Esophagus muscularis mucosa (tissue), 4 donors: ENCODE measurements around the gene RGL3. TPM values are rescaled to one million over a fixed set of nuclear protein-coding genes. Genes with fewer than 3 reads are reported as not detected.
"Not testable (repeated sequence)": the region's sequence is repeated elsewhere in the genome, so short reads cannot be mapped to it uniquely, and the experiment has no call there.

Source experiments
- DNase-seq: peaks from one replicate; pipeline ENCODE4 v3.0.0-alpha.2; 2017; ENCODE audit errors: extremely low spot score
- H3K27ac ChIP-seq, 4 donors: fragments of 200-600 bp; sonication (generic); replicated peaks in 1 of 4; 1 replicate in 3 of 4; 2 replicates in 1 of 4; pipeline ENCODE4 v1.5.1; 2016 to 2019; ENCODE audit warnings: mild to moderate bottlenecking in 1 of 4
- H3K27me3 ChIP-seq, 4 donors: fragments of 200-600 bp; sonication (generic); one replicate each; pipeline versions ENCODE4 v1.5.1 to v1.6.0; 2016 to 2019
- H3K36me3 ChIP-seq, 4 donors: fragments of 200-600 bp; sonication (generic); one replicate each; pipeline ENCODE4 v1.5.1; 2016 to 2019
- H3K4me1 ChIP-seq, 4 donors: fragments of 200-600 bp; sonication (generic); one replicate each; pipeline ENCODE4 v1.5.1; 2016 to 2019
- H3K4me3 ChIP-seq, 4 donors: fragments of 200-600 bp; sonication (generic); 1 replicate in 2 of 4; 2 replicates in 2 of 4; pipeline ENCODE4 v1.5.1; 2016 to 2019; ENCODE audit warnings: mild to moderate bottlenecking in 4 of 4, moderate library complexity in 1 of 4
- H3K9me3 ChIP-seq, 4 donors: fragments of 200-600 bp; sonication (generic); 1 replicate in 3 of 4; 2 replicates in 1 of 4; pipeline ENCODE4 v1.5.1; 2016 to 2019
- EP300 ChIP-seq: sonication (generic); formaldehyde crosslinking; IDR thresholded peaks from one replicate; pipeline ENCODE4 v1.6.1; 2017; ENCODE audit warnings: antibody characterized with exemption
- POLR2A ChIP-seq: fragments of 450-650 bp; IDR thresholded peaks from one replicate; pipeline ENCODE4 v1.6.1; 2017; ENCODE audit warnings: antibody characterized with exemption, moderate library complexity, mild to moderate bottlenecking, low read depth
- POLR2AphosphoS5 ChIP-seq, 2 donors: sonication (generic); formaldehyde crosslinking; IDR thresholded peaks; one replicate each; pipeline ENCODE4 v1.6.1; 2017; ENCODE audit warnings: antibody characterized with exemption in 2 of 2
- WGBS: methylation state at CpG from one replicate; pipeline ENCODE4 v1.1.5; 2018; 5-methylcytosine and 5-hydroxymethylcytosine counted together
- intact Hi-C: fragments of 100-400 bp; cut with DNase I; formaldehyde crosslinking; loops from one replicate; pipeline ENCODE4 v1.15.1; 2023
- total RNA-seq, 4 donors: library from RNA; depleted of rRNA; stranded (reverse); fragments of >200 nt; gene quantifications; one replicate each; pipeline versions ENCODE4 v1.1.0 to v1.2.1, GENCODE V29; 2016
- TF ChIP-seq, protein P1 (sequence below), 3 experiments: fragments of 200-600 bp in 2 of 3; fragments of 450-650 bp in 1 of 3; sonication (generic) in 2 of 3; IDR thresholded peaks; one replicate each; pipeline ENCODE4 v1.5.1; 2017 to 2019; ENCODE audit warnings: antibody characterized with exemption in 3 of 3, mild to moderate bottlenecking in 2 of 3, moderate library complexity in 1 of 3

Gene RGL3
- total RNA-seq, 4 donors from 2014 or later: 1.2 to 7.9 (median 2.0) TPM

DNA sequence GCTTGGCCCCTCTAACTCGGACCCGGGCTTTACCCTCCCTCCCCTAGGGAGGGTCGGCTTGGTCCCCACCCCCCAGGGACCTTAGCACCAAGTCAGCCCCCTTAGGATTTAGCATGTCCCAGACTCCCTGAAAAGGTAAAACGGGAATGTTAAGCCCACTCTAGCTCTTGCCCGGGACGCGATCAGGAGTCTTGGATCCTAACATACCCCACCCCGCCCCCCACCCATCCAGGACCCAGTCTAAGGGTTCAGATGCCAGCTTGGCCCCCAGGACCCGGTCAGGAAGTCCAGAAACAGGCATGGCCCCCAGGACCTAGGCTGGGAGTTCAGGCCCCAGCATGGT, 35.4 kb downstream of the RGL3 start:
- intact Hi-C loops: loop anchor here (5.0 kb wide), 2 partner anchors 54 to 86 kb away; partner anchors contain the start of genes ODAD3, PRKCSH and TSPAN16

DNA sequence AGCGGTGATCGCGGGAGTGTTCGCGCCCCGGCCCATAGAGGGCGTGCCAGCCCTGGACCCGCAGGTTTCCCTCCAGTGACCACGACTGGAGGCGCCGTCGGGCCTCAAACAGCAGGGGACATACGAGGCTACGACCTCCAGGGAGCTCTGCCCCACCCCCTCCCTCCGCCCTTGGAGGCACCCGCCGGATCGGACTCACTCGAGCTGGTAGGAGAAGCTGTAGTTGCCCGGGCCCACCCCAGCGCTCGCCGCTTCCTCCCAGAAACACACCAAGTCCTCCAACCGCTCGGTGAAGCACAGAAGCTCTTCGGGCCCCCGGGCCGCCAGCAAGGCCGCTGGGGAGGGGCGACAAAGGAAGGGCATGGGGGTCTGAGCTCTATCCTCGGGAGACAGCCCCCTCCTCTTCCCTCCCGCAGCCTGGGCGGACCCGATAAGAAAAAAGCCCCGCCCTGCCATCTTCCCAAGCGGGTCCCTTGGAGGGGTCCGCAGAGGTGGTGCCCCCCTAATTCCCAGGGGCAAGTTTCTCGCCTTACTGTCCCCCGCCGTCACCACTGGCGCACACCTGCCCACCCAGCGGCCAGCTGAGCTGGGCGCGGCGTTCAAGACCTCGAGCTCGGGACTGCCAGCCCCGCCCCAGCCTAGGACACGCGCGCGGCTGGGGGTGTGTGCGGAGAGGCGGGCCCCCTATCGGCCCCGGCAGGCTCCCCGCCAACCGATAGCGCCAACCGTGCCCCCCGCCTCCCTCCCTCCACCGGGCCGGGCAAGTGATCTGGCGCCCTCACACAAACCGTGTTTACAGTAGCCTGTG, 36.0 kb downstream of the RGL3 start:
- DNase-seq: no peak
- Histone ChIP-seq H3K27ac (no peak overlapping the region), H3K4me3 (peak overlapping the region; percentile 33 to 51 (median 36)), H3K27me3 (peaks cover 0 to 30% (median 23%) of the 10 kb centered on the region in 4 donors), H3K36me3 (peaks cover 0 to 7% (median 2%) of the 10 kb centered on the region in 4 donors), H3K4me1 (peaks cover 31 to 49% (median 46%) of the 10 kb centered on the region in 4 donors), H3K9me3 (no peaks in the 10 kb centered on the region)
- WGBS: 0% methylated on average over 2 of the region's 65 CpGs
- TF ChIP-seq EP300 (no peak), POLR2AphosphoS5 (IDR thresholded peaks at IDR 0.05) (no peak)
- TF ChIP-seq, protein P1, sequence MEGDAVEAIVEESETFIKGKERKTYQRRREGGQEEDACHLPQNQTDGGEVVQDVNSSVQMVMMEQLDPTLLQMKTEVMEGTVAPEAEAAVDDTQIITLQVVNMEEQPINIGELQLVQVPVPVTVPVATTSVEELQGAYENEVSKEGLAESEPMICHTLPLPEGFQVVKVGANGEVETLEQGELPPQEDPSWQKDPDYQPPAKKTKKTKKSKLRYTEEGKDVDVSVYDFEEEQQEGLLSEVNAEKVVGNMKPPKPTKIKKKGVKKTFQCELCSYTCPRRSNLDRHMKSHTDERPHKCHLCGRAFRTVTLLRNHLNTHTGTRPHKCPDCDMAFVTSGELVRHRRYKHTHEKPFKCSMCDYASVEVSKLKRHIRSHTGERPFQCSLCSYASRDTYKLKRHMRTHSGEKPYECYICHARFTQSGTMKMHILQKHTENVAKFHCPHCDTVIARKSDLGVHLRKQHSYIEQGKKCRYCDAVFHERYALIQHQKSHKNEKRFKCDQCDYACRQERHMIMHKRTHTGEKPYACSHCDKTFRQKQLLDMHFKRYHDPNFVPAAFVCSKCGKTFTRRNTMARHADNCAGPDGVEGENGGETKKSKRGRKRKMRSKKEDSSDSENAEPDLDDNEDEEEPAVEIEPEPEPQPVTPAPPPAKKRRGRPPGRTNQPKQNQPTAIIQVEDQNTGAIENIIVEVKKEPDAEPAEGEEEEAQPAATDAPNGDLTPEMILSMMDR (IDR thresholded peaks at IDR 0.05): peak; percentile 43 to 66 (median 54)
- intact Hi-C loops: loop anchor here (5.0 kb wide), 2 partner anchors 54 to 86 kb away; partner anchors contain the start of genes ODAD3, PRKCSH and TSPAN16

More for the DNA sequence above, 35.4 kb downstream of the RGL3 start:
- H3K4me3 ChIP-seq: peak overlapping the region; percentile 33 to 51 (median 36)
- no peak for DNase-seq
- H3K4me1 ChIP-seq: peaks cover 31 to 45% (median 41%) of the 10 kb centered on the region in 4 donors
- TF ChIP-seq, protein P1 (IDR thresholded peaks at IDR 0.05): no peak
- TF ChIP-seq POLR2AphosphoS5 (IDR thresholded peaks at IDR 0.05) (no peak), EP300 (no peak), POLR2A (no peak)
- no peak overlapping the region for H3K27ac ChIP-seq
- no peaks in the 10 kb centered on the region for H3K9me3 ChIP-seq
- 0% methylated on average over 5 of the region's 9 CpGs for WGBS
- H3K36me3 ChIP-seq: peaks cover 0 to 2% (median 0%) of the 10 kb centered on the region in 4 donors
- peaks cover 0 to 30% (median 23%) of the 10 kb centered on the region in 4 donors for H3K27me3 ChIP-seq

DNA sequence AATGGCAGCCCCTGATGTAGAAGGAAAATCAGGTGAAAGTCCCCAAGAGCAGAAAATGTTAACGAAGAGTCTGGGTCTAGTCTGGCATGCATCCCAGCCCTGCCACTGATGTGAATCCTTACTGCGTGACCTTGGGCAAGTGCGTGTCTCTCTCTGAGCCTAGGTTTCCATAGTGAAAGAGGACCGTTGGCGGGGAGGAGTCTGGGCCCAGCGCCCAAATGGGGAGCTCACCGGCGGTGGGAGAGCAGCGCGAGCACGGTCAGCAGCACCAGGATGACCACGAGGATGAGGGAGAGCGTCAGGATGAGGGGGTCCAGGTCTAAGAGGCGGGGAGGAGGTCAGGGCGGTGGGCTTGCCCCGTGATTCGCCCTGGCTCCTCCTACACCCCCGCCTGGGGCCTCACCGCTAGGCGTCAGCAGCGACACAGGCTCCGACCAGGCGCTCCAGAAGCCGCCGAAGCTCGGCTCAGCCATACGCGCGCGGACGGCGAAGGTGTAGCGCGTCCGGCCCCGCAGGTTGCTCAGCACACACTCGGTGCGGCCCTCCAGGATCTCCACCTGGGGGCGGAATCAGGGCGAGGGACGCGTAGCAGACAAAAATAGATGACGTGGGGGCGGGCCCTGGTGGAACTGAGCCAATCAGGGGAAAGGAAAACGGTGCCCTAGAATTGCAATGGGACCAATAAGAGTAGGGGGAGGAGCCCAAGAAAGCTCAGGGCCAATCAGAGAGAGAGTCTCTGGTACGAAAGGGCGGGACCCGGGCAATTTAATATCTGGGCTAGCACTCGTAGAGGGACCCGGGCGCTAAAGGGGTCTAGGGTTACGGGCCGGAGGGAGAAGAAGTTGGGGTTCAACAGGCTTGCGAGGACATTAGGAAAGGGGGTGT, 38.2 kb downstream of the RGL3 start:
- TF ChIP-seq, protein P1 (IDR thresholded peaks at IDR 0.05): peak; percentile 60 to 79 (median 78)
- peak; percentile 39 for TF ChIP-seq POLR2A
- TF ChIP-seq EP300: no peak
- TF ChIP-seq POLR2AphosphoS5 (IDR thresholded peaks at IDR 0.05): peak; percentile 90 to 96
- 1% methylated on average over 48 of the region's 54 CpGs for WGBS
- Histone ChIP-seq H3K36me3 (peaks cover 0 to 12% (median 4%) of the 10 kb centered on the region in 4 donors), H3K27ac (peak overlapping the region; percentile 79 to 86 (median 82)), H3K27me3 (peaks cover 0 to 30% (median 23%) of the 10 kb centered on the region in 4 donors), H3K9me3 (no peaks in the 10 kb centered on the region), H3K4me1 (peaks cover 46 to 71% (median 68%) of the 10 kb centered on the region in 4 donors), H3K4me3 (peak overlapping the region; percentile 60 to 78 (median 64))
- intact Hi-C loops: loop anchor here (5.0 kb wide), 2 partner anchors 56 to 84 kb away; partner anchors contain the start of genes ODAD3, PRKCSH and TSPAN16
- DNase-seq: peak; percentile 99

DNA sequence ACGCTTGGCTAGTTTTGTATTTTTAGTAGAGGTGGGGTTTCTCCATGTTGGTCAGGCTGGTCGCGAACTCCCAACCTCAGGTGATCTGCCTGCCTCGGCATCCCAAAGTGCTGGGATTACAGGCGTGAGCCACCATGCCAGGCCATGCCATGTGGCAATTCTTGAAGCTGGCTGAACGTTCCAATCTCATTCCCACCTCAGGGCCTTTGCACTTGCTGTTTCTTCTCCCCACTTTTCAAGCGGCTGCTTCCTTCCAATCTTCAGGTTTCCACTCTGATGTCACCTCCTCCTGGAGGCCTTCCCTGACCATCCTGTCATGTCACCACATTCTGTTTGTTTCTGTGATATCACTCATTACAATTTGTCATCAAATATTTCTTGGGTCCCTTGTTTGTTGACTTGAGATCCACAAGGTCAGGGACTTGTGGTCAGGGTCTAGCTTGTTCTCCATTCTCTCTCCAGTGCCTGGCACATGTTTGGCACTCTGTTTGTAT, 39.2 kb downstream of the RGL3 start:
- TF ChIP-seq POLR2AphosphoS5 (IDR thresholded peaks at IDR 0.05) (no peak), EP300 (no peak), POLR2A (no peak)
- TF ChIP-seq, protein P1 (IDR thresholded peaks at IDR 0.05): no peak
- H3K36me3 ChIP-seq: peaks cover 0 to 12% (median 4%) of the 10 kb centered on the region in 4 donors
- no peak for DNase-seq
- peaks cover 0 to 30% (median 23%) of the 10 kb centered on the region in 4 donors for H3K27me3 ChIP-seq
- 89% methylated on average over 7 of the region's 7 CpGs for WGBS
- peak overlapping the region in 1 of 4 donors; percentile 67 for H3K4me3 ChIP-seq
- H3K4me1 ChIP-seq: peaks cover 54 to 78% (median 76%) of the 10 kb centered on the region in 4 donors
- no peaks in the 10 kb centered on the region for H3K9me3 ChIP-seq
- H3K27ac ChIP-seq: peak overlapping the region in 1 of 4 donors; percentile 82
- intact Hi-C loops: loop anchor here (5.0 kb wide), 2 partner anchors 57 to 83 kb away; partner anchors contain the start of genes ODAD3, PRKCSH and TSPAN16

DNA sequence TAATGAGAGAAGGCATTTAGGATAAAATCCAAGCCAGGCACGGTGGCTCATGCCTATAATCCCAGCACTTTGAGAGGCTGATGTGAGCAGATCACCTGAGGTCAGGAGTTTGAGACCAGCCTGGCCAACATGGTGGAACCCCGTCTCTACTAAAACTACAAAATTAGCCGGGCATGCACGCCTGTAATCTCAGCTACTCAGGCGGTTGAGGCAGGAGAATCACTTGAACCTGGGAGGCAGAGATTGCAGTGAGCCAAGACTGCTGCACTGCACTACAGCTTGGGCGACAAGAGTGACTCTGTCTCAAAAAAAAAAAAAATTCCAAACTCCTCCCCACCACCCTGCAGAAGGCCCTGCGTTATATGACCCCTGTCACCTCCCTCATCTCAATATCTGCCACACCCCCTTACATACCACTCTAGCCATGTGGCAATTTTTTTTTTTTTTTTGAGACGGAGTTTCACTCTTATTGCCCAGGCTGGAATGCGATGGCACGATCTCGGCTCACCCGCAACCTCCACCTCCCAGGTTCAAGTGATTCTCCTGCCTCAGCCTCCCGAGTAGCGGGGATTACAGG, 39.8 kb downstream of the RGL3 start:
- H3K9me3 ChIP-seq, DNase-seq, intact Hi-C loops, H3K27ac ChIP-seq, H3K4me3 ChIP-seq: not testable (repeated sequence)
- 92% methylated on average over 14 of the region's 14 CpGs for WGBS
- Histone ChIP-seq H3K36me3 (peaks cover 0 to 12% (median 4%) of the 10 kb centered on the region in 4 donors), H3K4me1 (peaks cover 54 to 78% (median 76%) of the 10 kb centered on the region in 4 donors), H3K27me3 (peaks cover 0 to 30% (median 23%) of the 10 kb centered on the region in 4 donors)
